Heart left ventricle (tissue), 16 donors: Measurements from ENCODE around the gene ARHGAP15. TPM values are rescaled to one million over a fixed set of nuclear protein-coding genes. Genes with fewer than 3 reads are reported as not detected.

Experiments used
- ATAC-seq, 4 donors: fragments of 200-7000 bp; cut with Tn5 transposase; one replicate each; pipeline ENCODE4 v1.9.1; 2020 to 2022; ENCODE audit warnings: moderate library complexity in 4 of 4, mild to moderate bottlenecking in 3 of 4, moderate number of reproducible peaks in 1 of 4
- DNase-seq, 5 donors: peaks; one replicate each; pipeline ENCODE4 v3.0.0-alpha.2; 2020
- H3K27ac ChIP-seq, 12 donors: fragments of 200-600 bp; sonication (generic) in 4 of 12; one replicate each; pipeline versions ENCODE4 v1.5.0 to v1.8.0; 2016 to 2022; ENCODE audit warnings: mild to moderate bottlenecking in 2 of 12
- H3K27me3 ChIP-seq, 9 donors: fragments of 200-600 bp; sonication (generic) in 2 of 9; one replicate each; pipeline versions ENCODE4 v1.5.1 to v1.8.0; 2016 to 2022; ENCODE audit warnings: mild to moderate bottlenecking in 3 of 9
- H3K36me3 ChIP-seq, 9 donors: fragments of 200-600 bp; sonication (generic) in 2 of 9; one replicate each; pipeline versions ENCODE4 v1.5.0 to v1.8.0; 2018 to 2022; ENCODE audit warnings: mild to moderate bottlenecking in 2 of 9
- H3K4me1 ChIP-seq, 12 donors: fragments of 200-600 bp; sonication (generic) in 4 of 12; one replicate each; pipeline versions ENCODE4 v1.5.0 to v1.8.0; 2016 to 2022; ENCODE audit warnings: mild to moderate bottlenecking in 3 of 12
- H3K4me3 ChIP-seq, 12 donors: fragments of 200-600 bp; sonication (generic) in 4 of 12; one replicate each; pipeline versions ENCODE4 v1.5.0 to v1.8.0; 2017 to 2022; ENCODE audit warnings: mild to moderate bottlenecking in 9 of 12, moderate library complexity in 4 of 12
- H3K9me3 ChIP-seq, 12 donors: fragments of 200-600 bp; sonication (generic) in 4 of 12; one replicate each; pipeline versions ENCODE4 v1.5.0 to v1.8.0; 2016 to 2022; ENCODE audit warnings: mild to moderate bottlenecking in 1 of 12
- POLR2A ChIP-seq, 2 donors: fragments of 450-650 bp; IDR thresholded peaks; one replicate each; pipeline ENCODE4 v1.6.1; 2017; ENCODE audit warnings: antibody characterized with exemption in 2 of 2, mild to moderate bottlenecking in 2 of 2, moderate library complexity in 2 of 2
- WGBS, 4 donors: extraction: QIAGEN DNeasy Blood & Tissue Kit in 2 of 4; methylation state at CpG; one replicate each; pipeline versions ENCODE4 v1.1.5 to v1.1.7; 2013 to 2018; 5-methylcytosine and 5-hydroxymethylcytosine counted together
- intact Hi-C, 10 donors: fragments of 100-400 bp; cut with DNase I; formaldehyde crosslinking; loops; one replicate each; pipeline versions ENCODE4 v1.11.1 to v1.14.2; 2022
- polyA plus RNA-seq, 2 donors: library from polyadenylated mRNA; stranded (reverse); fragments of 200-250 nt; gene quantifications; one replicate each; pipeline ENCODE4 v1.2.3, GENCODE V29; 2013
- total RNA-seq, 9 donors: library from RNA; depleted of rRNA in 2 of 9; stranded (reverse); fragments of >200 nt in 2 of 9; fragmentation: NEBNext Ultra II Directional in 3 of 9; extraction: Animal tissue kit (Norgen Biotek cat#: 25700) in 3 of 9; gene quantifications; one replicate each; pipeline versions ENCODE4 v1.1.0 to v1.2.4, GENCODE V29; 2016 to 2023
- TF ChIP-seq, protein P1 (sequence below), 12 donors: fragments of 200-600 bp; sonication (generic) in 4 of 12; IDR thresholded peaks; one replicate each; pipeline versions ENCODE4 v1.5.0 to v1.8.0; 2018 to 2022; ENCODE audit warnings: antibody characterized with exemption in 12 of 12, mild to moderate bottlenecking in 5 of 12
- donor health status: ischemic (EF 13 %, LVEDD 7.1; RV severe dilation, severe dysfunction).
- donor health status: healthy with polysubstance abuse.
- donor health status: DM: no; HTN: yes; CAD: no.
- donor health status: DM: no; HTN: no; CAD: no.
- donor health status: ischemic (EF 25% LVEDD 6.9; RV normal size, moderate dysfunction).
- donor health status: ischemic (EF 25% LVEDD 5.7; RV mildly dilated, moderate dysfunction).
- donor health status: healthy.
- donor health status: DM: yes; HTN: yes; CAD: no.
- donor health status: ischemic (EF 35%, LVEDD 5.7; RV mildly dilated, moderate dysfunction).
- donor health status: nonischemic (EF 11% LVEDD 7.7; RV severe dilation, severe dysfunction).
- donor health status: DM: yes; HTN: yes; CAD: no.
- donor health status: PGD.
- donor health status: ischemic (EF 29% LVEDD 5.4; RV normal size, mild dysfunction).
- donor health status: nonischemic (EF 23%, LVEDD 6.1; RV moderate dilation, normal function).

ARHGAP15 gene
- total and polyA plus RNA-seq, 11 donors, result 1.3 to 8.7 (median 3.3) TPM

DNA sequence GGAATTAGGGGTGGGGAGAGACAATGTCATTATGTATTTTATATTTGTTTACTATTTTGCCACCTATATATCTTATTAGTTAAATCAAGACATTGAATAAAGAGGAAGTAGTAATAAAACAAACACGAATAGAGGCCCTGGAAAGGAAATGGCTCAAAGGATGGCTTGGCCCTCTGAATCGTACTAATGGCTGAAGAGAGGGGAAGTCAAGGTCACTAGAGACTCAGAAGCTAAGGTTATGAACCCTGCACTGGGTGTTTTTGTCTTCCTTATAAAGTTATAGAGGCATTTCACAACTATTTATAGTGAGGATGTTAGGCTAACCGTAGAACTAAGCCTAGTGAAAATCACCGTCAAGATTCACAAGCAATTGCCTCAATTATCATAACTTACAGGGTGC, 685.9 kb downstream of the ARHGAP15 start:
- no peak overlapping the region for H3K27ac ChIP-seq
- TF ChIP-seq, protein P1, sequence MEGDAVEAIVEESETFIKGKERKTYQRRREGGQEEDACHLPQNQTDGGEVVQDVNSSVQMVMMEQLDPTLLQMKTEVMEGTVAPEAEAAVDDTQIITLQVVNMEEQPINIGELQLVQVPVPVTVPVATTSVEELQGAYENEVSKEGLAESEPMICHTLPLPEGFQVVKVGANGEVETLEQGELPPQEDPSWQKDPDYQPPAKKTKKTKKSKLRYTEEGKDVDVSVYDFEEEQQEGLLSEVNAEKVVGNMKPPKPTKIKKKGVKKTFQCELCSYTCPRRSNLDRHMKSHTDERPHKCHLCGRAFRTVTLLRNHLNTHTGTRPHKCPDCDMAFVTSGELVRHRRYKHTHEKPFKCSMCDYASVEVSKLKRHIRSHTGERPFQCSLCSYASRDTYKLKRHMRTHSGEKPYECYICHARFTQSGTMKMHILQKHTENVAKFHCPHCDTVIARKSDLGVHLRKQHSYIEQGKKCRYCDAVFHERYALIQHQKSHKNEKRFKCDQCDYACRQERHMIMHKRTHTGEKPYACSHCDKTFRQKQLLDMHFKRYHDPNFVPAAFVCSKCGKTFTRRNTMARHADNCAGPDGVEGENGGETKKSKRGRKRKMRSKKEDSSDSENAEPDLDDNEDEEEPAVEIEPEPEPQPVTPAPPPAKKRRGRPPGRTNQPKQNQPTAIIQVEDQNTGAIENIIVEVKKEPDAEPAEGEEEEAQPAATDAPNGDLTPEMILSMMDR (IDR thresholded peaks at IDR 0.05), result no peak
- no peak for TF ChIP-seq POLR2A (IDR thresholded peaks at IDR 0.05)
- 33 to 59% (median 45%) methylated on average over 4 of the region's 4 CpGs for WGBS, 4 donors
- no peaks in the 10 kb centered on the region for H3K9me3 ChIP-seq
- intact Hi-C loops, result no loop called here
- DNase-seq (no peak), ATAC-seq (no peak)
- H3K27me3 ChIP-seq, result no peaks in the 10 kb centered on the region
- no peaks in the 10 kb centered on the region for H3K4me1 ChIP-seq
- no peaks in the 10 kb centered on the region for H3K36me3 ChIP-seq
- H3K4me3 ChIP-seq, result no peak overlapping the region

DNA sequence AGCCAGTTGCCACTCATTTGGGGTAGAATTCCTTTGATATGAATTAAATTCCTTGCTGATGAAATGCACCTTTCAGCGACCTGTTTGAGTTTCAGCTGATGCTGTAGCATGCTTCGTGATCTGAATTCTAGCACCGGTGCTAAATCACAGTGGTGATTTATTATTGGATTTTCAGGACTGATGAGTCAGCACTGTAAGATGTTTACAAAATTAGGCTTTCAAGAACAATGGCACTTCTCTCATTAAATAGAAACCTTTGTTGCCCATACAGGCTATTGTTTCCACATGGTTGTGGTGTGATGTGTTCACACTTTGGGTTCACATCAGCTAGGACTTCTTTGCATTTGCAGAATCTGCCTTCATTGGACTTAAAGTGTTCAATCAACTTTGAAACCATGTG, 687.7 kb downstream of the ARHGAP15 start:
- Histone ChIP-seq H3K4me1 (no peaks in the 10 kb centered on the region), H3K27ac (no peak overlapping the region), H3K9me3 (no peaks in the 10 kb centered on the region), H3K36me3 (no peaks in the 10 kb centered on the region), H3K27me3 (no peaks in the 10 kb centered on the region), H3K4me3 (no peak overlapping the region)
- WGBS, 4 donors, result 80 to 86% (median 81%) methylated on average over 3 of the region's 3 CpGs
- TF ChIP-seq, protein P1 (IDR thresholded peaks at IDR 0.05), result no peak
- TF ChIP-seq POLR2A (IDR thresholded peaks at IDR 0.05), result no peak
- intact Hi-C loops, result no loop called here
- DNase-seq (no peak), ATAC-seq (no peak)
